Keratinocyte (primary cell): ENCODE data around the gene CRYGB.

Experiments
- EZH2 ChIP-seq: IDR thresholded peaks from one replicate; pipeline ENCODE4 v1.6.1; 2012; ENCODE audit warnings: inconsistent platforms, mild to moderate bottlenecking, low read length, moderate library complexity
- TF ChIP-seq, protein P1 (sequence below), 3 experiments: IDR thresholded peaks in 1 of 3; conservative IDR thresholded peaks in 1 of 3; optimal IDR thresholded peaks in 1 of 3; 2 replicates in 2 of 3; 3 replicates in 1 of 3; pipeline versions ENCODE3 to v1.5.1; 2011; ENCODE audit warnings: low read length in 3 of 3, mild to moderate bottlenecking in 3 of 3, moderate library complexity in 2 of 3, control low read depth in 1 of 3, inconsistent platforms in 1 of 3; ENCODE audit not compliant: insufficient read depth in 2 of 3; ENCODE audit errors: extremely low read depth in 1 of 3

DNA sequence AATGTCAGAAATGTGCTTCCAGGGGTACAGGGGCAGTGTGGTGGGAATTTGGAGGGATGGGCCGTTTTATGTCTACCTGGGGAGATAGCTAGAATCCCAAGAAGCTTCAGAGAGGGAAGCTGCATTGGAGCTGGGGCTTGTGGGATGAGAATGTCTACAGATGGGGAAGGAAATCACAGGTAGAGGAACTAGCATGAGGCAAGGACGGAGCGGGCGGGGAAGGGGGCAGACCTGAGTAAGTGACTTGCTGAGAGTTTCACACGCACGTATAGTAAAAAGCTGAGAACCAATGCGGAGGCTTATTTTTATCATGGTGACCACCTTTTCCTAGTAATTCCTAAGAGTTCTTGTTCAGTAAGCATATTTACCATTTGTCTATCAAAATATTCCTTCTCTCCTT lies 37.6 kb upstream of the CRYGB start:
- TF ChIP-seq, protein P1, sequence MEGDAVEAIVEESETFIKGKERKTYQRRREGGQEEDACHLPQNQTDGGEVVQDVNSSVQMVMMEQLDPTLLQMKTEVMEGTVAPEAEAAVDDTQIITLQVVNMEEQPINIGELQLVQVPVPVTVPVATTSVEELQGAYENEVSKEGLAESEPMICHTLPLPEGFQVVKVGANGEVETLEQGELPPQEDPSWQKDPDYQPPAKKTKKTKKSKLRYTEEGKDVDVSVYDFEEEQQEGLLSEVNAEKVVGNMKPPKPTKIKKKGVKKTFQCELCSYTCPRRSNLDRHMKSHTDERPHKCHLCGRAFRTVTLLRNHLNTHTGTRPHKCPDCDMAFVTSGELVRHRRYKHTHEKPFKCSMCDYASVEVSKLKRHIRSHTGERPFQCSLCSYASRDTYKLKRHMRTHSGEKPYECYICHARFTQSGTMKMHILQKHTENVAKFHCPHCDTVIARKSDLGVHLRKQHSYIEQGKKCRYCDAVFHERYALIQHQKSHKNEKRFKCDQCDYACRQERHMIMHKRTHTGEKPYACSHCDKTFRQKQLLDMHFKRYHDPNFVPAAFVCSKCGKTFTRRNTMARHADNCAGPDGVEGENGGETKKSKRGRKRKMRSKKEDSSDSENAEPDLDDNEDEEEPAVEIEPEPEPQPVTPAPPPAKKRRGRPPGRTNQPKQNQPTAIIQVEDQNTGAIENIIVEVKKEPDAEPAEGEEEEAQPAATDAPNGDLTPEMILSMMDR (optimal IDR thresholded peaks at IDR 0.05 in 1 of 3, IDR thresholded peaks at IDR 0.05 in 1 of 3, conservative IDR thresholded peaks at IDR 0.05 in 1 of 3; ENCODE audit: extremely low read depth in 1 of 3, insufficient read depth in 2 of 3, low read length in 3 of 3), result no peak
- TF ChIP-seq EZH2, result no peak
